HL-60 (cell line): ENCODE data around the gene L3MBTL4.
"Not testable (repeated sequence)": the region's sequence is repeated elsewhere in the genome, so short reads cannot be mapped to it uniquely, and the experiment has no call there.

Source experiments
- DNase-seq, 2 experiments: peaks; one replicate each; pipeline ENCODE4 v3.0.0-alpha.2; 2010 to 2020; ENCODE audit warnings: low read depth in 1 of 2, low spot score in 1 of 2
- H3K27ac ChIP-seq: fragments of 250-450 bp; sonication (Bioruptor Pico); replicated peaks from 2 replicates; pipeline ENCODE4 v1.5.1; 2020; ENCODE audit warnings: mild to moderate bottlenecking, moderate library complexity
- H3K27me3 ChIP-seq: fragments of 250-450 bp; sonication (Bioruptor Pico); 2 replicates; pipeline ENCODE4 v1.5.1; 2021; ENCODE audit warnings: mild to moderate bottlenecking, moderate library complexity; ENCODE audit not compliant: insufficient read depth, poor library complexity, severe bottlenecking
- H3K4me3 ChIP-seq: replicated peaks from 2 replicates; pipeline ENCODE4 v1.5.1; 2011; ENCODE audit warnings: mild to moderate bottlenecking, control low read depth, low read length; ENCODE audit not compliant: insufficient read depth
- GABPA ChIP-seq: IDR thresholded peaks from 2 replicates; pipeline ENCODE4 v1.6.1; 2012; ENCODE audit warnings: low read depth
- POLR2AphosphoS5 ChIP-seq: IDR thresholded peaks from 2 replicates; pipeline ENCODE4 v1.6.1; 2012; ENCODE audit warnings: low read depth
- REST ChIP-seq: IDR thresholded peaks from 2 replicates; pipeline ENCODE4 v1.6.1; 2012; ENCODE audit warnings: low read depth; ENCODE audit not compliant: insufficient replicate concordance
- SPI1 ChIP-seq: IDR thresholded peaks from 2 replicates; pipeline ENCODE4 v1.6.1; 2012; ENCODE audit warnings: low read depth, mild to moderate bottlenecking, borderline replicate concordance
- TF ChIP-seq, protein P1 (sequence below): IDR thresholded peaks from one replicate; pipeline ENCODE4 v1.5.1; 2011; ENCODE audit warnings: low read length, control low read depth, inconsistent platforms; ENCODE audit not compliant: insufficient read depth

The L3MBTL4 gene

GRCh38 chr18:6396847-6397246, 17.9 kb downstream of the L3MBTL4 start:
- no peaks in the 10 kb centered on the region for H3K27me3 ChIP-seq
- no peak for DNase-seq
- H3K27ac ChIP-seq, result no peak overlapping the region
- no peak overlapping the region for H3K4me3 ChIP-seq
- no peak for TF ChIP-seq POLR2AphosphoS5
- TF ChIP-seq GABPA, result no peak

- Histone ChIP-seq H3K27me3 (no peaks in the 10 kb centered on the region), H3K27ac (no peak overlapping the region), H3K4me3 (no peak overlapping the region)
- TF ChIP-seq REST (no peak), GABPA (no peak), SPI1 (no peak), POLR2AphosphoS5 (no peak)
- TF ChIP-seq, protein P1, sequence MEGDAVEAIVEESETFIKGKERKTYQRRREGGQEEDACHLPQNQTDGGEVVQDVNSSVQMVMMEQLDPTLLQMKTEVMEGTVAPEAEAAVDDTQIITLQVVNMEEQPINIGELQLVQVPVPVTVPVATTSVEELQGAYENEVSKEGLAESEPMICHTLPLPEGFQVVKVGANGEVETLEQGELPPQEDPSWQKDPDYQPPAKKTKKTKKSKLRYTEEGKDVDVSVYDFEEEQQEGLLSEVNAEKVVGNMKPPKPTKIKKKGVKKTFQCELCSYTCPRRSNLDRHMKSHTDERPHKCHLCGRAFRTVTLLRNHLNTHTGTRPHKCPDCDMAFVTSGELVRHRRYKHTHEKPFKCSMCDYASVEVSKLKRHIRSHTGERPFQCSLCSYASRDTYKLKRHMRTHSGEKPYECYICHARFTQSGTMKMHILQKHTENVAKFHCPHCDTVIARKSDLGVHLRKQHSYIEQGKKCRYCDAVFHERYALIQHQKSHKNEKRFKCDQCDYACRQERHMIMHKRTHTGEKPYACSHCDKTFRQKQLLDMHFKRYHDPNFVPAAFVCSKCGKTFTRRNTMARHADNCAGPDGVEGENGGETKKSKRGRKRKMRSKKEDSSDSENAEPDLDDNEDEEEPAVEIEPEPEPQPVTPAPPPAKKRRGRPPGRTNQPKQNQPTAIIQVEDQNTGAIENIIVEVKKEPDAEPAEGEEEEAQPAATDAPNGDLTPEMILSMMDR, result no peak
- DNase-seq, result no peak
Measured at GRCh38 chr18:6396276-6396675, 18.4 kb downstream of the L3MBTL4 start.

GRCh38 chr18:6389005-6389404, 25.7 kb downstream of the L3MBTL4 start:
- no peak overlapping the region for H3K27ac ChIP-seq
- TF ChIP-seq POLR2AphosphoS5, result no peak
- DNase-seq, result no peak
- no peaks in the 10 kb centered on the region for H3K27me3 ChIP-seq
- H3K4me3 ChIP-seq, result no peak overlapping the region

DNA sequence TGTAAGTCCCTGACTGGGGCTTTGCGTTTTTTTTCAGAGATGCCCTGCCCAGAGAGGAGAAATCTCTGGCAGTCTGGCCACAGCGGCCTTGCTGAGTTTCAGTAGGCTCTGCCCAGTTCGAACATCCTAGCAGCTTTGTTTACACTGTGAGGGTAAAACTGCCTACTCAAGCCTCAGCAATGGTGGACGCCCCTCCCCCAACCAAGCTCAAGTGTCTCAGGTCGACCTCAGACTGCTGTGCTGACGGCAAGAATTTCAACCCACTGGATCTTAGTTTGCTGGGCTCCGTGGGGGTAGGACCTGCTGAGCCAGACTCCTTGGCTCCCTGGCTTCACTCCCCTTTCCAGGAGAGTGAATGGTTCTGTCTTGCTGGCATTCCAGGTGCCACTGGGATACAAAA, 31.7 kb downstream of the L3MBTL4 start:
- H3K27ac ChIP-seq, result no peak overlapping the region
- TF ChIP-seq GABPA, result no peak
- no peaks in the 10 kb centered on the region for H3K27me3 ChIP-seq
- no peak for DNase-seq
- H3K4me3 ChIP-seq, result no peak overlapping the region

- not testable (repeated sequence) for H3K27me3 ChIP-seq, H3K27ac ChIP-seq, DNase-seq, H3K4me3 ChIP-seq
Measured at GRCh38 chr18:6377473-6377872, 37.2 kb downstream of the L3MBTL4 start.

GRCh38 chr18:6376433-6377229, 38.1 kb downstream of the L3MBTL4 start:
- Histone ChIP-seq H3K27ac (no peak overlapping the region), H3K4me3 (no peak overlapping the region), H3K27me3 (no peaks in the 10 kb centered on the region)
- no peak for DNase-seq
- TF ChIP-seq SPI1 (no peak), POLR2AphosphoS5 (no peak), GABPA (no peak), REST (no peak)
- TF ChIP-seq, protein P1, result no peak
